ENCODE results near the gene RFLNA. TPM values are rescaled to one million over a fixed set of nuclear protein-coding genes. Genes with fewer than 3 reads are reported as not detected.

Gene RFLNA
- total RNA-seq, 2 experiments from 2014 or later = not detected

DNA sequence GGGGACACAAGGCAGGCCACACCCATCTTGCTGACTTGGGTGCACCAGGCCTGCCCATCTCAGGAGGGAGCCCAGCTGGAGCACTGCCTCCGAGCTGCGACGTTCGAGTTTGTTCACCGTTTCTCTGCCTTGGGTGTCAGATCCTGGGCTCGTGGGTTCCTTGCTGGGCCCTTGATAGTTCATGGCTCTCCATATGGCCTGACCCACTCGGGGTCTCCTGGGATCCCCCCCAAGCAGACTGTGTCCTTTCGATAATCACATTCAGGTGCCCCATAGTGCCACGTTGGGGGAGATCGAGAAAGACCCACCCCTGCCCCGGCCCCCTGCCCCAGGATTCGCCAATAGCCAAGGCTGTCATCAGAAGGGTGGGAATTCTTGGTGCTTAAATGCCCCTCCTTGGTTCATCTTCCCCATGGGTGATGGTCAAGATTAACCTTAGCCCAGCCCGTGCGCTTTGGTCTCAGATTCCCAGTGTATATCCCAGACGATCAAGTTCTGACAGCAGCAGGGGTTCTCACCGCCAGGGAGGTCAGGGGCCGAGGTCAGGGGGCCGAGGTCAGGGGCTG lies 7.4 kb downstream of the RFLNA start:
- DNase-seq (no peak), ATAC-seq (ENCODE audit: poor library complexity) (no peak)
- ChIA-PET CTCF (no interaction called here), POLR2A (no interaction called here)
- no peaks in the 10 kb centered on the region for H3K9me3 Mint-ChIP-seq
- TF ChIP-seq, protein P1, sequence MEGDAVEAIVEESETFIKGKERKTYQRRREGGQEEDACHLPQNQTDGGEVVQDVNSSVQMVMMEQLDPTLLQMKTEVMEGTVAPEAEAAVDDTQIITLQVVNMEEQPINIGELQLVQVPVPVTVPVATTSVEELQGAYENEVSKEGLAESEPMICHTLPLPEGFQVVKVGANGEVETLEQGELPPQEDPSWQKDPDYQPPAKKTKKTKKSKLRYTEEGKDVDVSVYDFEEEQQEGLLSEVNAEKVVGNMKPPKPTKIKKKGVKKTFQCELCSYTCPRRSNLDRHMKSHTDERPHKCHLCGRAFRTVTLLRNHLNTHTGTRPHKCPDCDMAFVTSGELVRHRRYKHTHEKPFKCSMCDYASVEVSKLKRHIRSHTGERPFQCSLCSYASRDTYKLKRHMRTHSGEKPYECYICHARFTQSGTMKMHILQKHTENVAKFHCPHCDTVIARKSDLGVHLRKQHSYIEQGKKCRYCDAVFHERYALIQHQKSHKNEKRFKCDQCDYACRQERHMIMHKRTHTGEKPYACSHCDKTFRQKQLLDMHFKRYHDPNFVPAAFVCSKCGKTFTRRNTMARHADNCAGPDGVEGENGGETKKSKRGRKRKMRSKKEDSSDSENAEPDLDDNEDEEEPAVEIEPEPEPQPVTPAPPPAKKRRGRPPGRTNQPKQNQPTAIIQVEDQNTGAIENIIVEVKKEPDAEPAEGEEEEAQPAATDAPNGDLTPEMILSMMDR (IDR thresholded peaks at IDR 0.05) = no peak
- Histone ChIP-seq H3K4me3 (ENCODE audit: low read length) (no peak overlapping the region), H3K4me1 (ENCODE audit: insufficient read depth, low read length) (no peaks in the 10 kb centered on the region), H3K9me3 (ENCODE audit: control insufficient read depth in 1 of 2, insufficient read depth in 1 of 2, low read length in 2 of 2) (peaks cover 0 to 7% of the 10 kb centered on the region in 2 experiments), H3K27me3 (ENCODE audit: control insufficient read depth in 1 of 2, insufficient read depth in 2 of 2, low read length in 2 of 2) (peaks cover 6 to 14% of the 10 kb centered on the region in 2 experiments), H3K27ac (ENCODE audit: low read depth in 1 of 2, low read length in 2 of 2) (no peak overlapping the region), H3K36me3 (ENCODE audit: insufficient read depth, low read length) (no peaks in the 10 kb centered on the region)
- intact Hi-C loops (cut with DNase I, micrococcal nuclease) = no loop called here
- no peak overlapping the region for H3K27ac Mint-ChIP-seq
- no peak overlapping the region for H3K4me3 Mint-ChIP-seq
- H3K4me1 Mint-ChIP-seq (ENCODE audit: low read depth) = peaks cover 2% of the 10 kb centered on the region
- peaks cover 29% of the 10 kb centered on the region for H3K27me3 Mint-ChIP-seq
- no peaks in the 10 kb centered on the region for H3K36me3 Mint-ChIP-seq (ENCODE audit: low read depth)

DNA sequence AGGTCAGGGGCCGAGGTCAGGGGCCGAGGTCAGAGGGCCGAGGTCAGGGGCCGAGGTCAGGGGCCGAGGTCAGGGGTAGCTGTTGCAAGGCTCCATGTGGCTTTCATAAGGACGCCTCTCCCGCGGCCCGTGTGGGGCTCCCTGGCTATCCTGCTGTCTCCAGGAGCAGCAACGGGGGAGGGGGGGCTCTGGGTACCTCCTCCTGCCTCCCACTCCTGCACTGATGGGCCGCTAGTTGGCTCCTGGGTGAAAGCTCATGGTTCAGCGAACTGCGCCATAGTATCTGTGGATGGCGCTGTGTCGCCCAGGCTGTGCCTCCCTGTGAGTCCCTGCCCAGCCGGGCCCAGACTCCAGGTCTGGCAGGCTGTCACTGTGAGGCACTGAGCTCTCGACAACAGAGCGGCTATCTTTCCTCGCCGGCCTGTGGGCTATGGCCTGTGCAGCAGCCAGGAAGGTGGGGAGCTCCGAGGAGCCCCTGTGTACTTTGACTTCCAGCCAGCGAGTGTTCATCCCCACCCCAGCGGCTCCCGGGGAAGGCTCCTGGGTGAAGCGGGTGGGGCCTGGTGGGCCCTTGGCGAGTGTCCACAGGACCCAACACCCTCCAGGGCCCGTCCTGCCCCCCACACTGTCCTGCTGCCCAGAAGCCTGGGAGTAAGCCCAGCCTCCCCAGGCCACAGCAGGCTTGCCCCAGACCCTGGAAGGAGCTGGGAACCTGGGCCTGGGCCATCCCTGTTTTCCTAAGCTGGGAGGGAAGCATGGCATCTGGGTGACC lies 8.1 kb downstream of the RFLNA start:
- CTCF ChIA-PET = no interaction called here
- POLR2A ChIA-PET = no interaction called here
- H3K27ac Mint-ChIP-seq = no peak overlapping the region

DNA sequence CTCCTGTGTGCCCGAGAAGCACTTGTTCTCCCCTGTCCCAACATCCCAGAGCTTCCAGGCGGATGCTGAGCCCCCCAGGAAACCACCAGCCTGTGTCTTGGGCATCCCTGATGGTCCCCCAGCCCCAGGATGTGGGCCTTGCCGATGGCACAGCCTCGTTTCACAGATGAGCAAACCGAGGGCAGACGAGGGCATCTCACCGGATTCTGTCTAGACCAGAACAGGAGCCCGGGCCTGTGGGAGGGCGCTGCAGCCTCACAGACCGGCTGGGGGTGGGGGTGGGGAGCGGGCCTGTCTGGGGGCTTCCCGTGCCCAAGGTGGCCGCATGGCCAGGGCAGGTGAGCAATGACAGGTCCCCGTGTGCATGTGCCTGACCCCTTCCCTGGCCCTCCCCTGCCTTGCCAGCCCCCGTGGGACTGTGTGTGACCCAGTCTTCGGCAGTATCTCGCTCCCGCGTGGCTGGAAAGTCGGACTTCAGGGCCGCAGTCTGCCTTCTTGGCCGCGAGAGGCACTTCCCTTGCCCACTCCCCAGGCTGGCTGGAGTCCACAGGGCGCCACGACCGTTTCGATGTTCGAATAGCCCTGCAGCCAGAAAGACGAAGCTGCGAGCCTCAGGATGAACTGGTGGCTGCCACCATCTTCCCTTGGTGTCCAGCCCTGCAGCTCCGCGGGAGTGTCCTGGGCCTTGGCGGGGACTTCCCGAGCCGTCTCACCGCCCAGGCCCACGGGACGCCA lies 8.9 kb downstream of the RFLNA start:
- ATAC-seq (ENCODE audit: poor library complexity) (no peak), DNase-seq (no peak)
- no peaks in the 10 kb centered on the region for H3K4me1 Mint-ChIP-seq (ENCODE audit: low read depth)
- no peaks in the 10 kb centered on the region for H3K4me1 ChIP-seq (ENCODE audit: insufficient read depth, low read length)
- ChIA-PET POLR2A (no interaction called here), CTCF (no interaction called here)
- no peaks in the 10 kb centered on the region for H3K36me3 ChIP-seq (ENCODE audit: insufficient read depth, low read length)
- H3K27ac ChIP-seq (ENCODE audit: low read depth in 1 of 2, low read length in 2 of 2) = no peak overlapping the region
- intact Hi-C loops (cut with DNase I, micrococcal nuclease) = no loop called here
- TF ChIP-seq, protein P1 (IDR thresholded peaks at IDR 0.05) = no peak
- H3K27me3 Mint-ChIP-seq = peaks cover 16% of the 10 kb centered on the region
- H3K4me3 ChIP-seq (ENCODE audit: low read length) = no peak overlapping the region
- peaks cover 0 to 4% of the 10 kb centered on the region in 2 experiments for H3K27me3 ChIP-seq (ENCODE audit: control insufficient read depth in 1 of 2, insufficient read depth in 2 of 2, low read length in 2 of 2)
- H3K9me3 ChIP-seq (ENCODE audit: control insufficient read depth in 1 of 2, insufficient read depth in 1 of 2, low read length in 2 of 2) = peaks cover 0 to 7% of the 10 kb centered on the region in 2 experiments
- H3K36me3 Mint-ChIP-seq (ENCODE audit: low read depth) = no peaks in the 10 kb centered on the region
- no peak overlapping the region for H3K27ac Mint-ChIP-seq
- no peak overlapping the region for H3K4me3 Mint-ChIP-seq
- H3K9me3 Mint-ChIP-seq = no peaks in the 10 kb centered on the region

More for the DNA sequence above, 8.1 kb downstream of the RFLNA start:
- Histone ChIP-seq H3K4me3 (ENCODE audit: low read length) (no peak overlapping the region), H3K9me3 (ENCODE audit: control insufficient read depth in 1 of 2, insufficient read depth in 1 of 2, low read length in 2 of 2) (peaks cover 0 to 7% of the 10 kb centered on the region in 2 experiments), H3K27me3 (ENCODE audit: control insufficient read depth in 1 of 2, insufficient read depth in 2 of 2, low read length in 2 of 2) (peaks cover 6 to 10% of the 10 kb centered on the region in 2 experiments), H3K36me3 (ENCODE audit: insufficient read depth, low read length) (no peaks in the 10 kb centered on the region), H3K27ac (ENCODE audit: low read depth in 1 of 2, low read length in 2 of 2) (no peak overlapping the region), H3K4me1 (ENCODE audit: insufficient read depth, low read length) (no peaks in the 10 kb centered on the region)
- DNase-seq = no peak
- Mint-ChIP-seq H3K4me1 (ENCODE audit: low read depth) (no peaks in the 10 kb centered on the region), H3K27me3 (peaks cover 23% of the 10 kb centered on the region), H3K9me3 (no peaks in the 10 kb centered on the region), H3K4me3 (no peak overlapping the region), H3K36me3 (ENCODE audit: low read depth) (no peaks in the 10 kb centered on the region)
- ATAC-seq (ENCODE audit: poor library complexity) = no peak
- TF ChIP-seq, protein P1 (IDR thresholded peaks at IDR 0.05) = no peak
- intact Hi-C loops (cut with DNase I, micrococcal nuclease) = no loop called here

Measured in CD4-positive, alpha-beta T cell (primary cell).